Heart right ventricle (tissue), 16 donors: ENCODE results near the gene RHEBL1. TPM values are rescaled to one million over a fixed set of nuclear protein-coding genes. Genes with fewer than 3 reads are reported as not detected.

ENCODE experiments used
- ATAC-seq, 8 donors: fragments of 200-7000 bp; cut with Tn5 transposase; one replicate each; pipeline ENCODE4 v1.9.1; 2020; ENCODE audit warnings: mild to moderate bottlenecking in 8 of 8, moderate library complexity in 8 of 8, moderate number of reproducible peaks in 1 of 8
- DNase-seq, 2 donors: peaks; one replicate each; pipeline ENCODE4 v3.0.0-alpha.2; 2020
- H3K27ac ChIP-seq, 10 donors: fragments of 200-600 bp; sonication (generic) in 2 of 10; one replicate each; pipeline versions ENCODE4 v1.5.0 to v1.8.0; 2020 to 2022; ENCODE audit warnings: mild to moderate bottlenecking in 3 of 10
- H3K27me3 ChIP-seq, 7 donors: fragments of 200-600 bp; one replicate each; pipeline ENCODE4 v1.8.0; 2021 to 2022; ENCODE audit warnings: mild to moderate bottlenecking in 2 of 7
- H3K36me3 ChIP-seq, 9 donors: fragments of 200-600 bp; sonication (generic) in 1 of 9; one replicate each; pipeline versions ENCODE4 v1.5.0 to v1.8.0; 2020 to 2022; ENCODE audit warnings: mild to moderate bottlenecking in 2 of 9
- H3K4me1 ChIP-seq, 9 donors: fragments of 200-600 bp; sonication (generic) in 1 of 9; one replicate each; pipeline versions ENCODE4 v1.5.0 to v1.8.0; 2020 to 2022; ENCODE audit warnings: mild to moderate bottlenecking in 4 of 9
- H3K4me3 ChIP-seq, 10 donors: fragments of 200-600 bp; sonication (generic) in 2 of 10; one replicate each; pipeline versions ENCODE4 v1.5.0 to v1.8.0; 2020 to 2022; ENCODE audit warnings: mild to moderate bottlenecking in 7 of 10, moderate library complexity in 2 of 10
- H3K9me3 ChIP-seq, 11 donors: fragments of 200-600 bp in 10 of 11; sonication (generic) in 2 of 11; one replicate each; pipeline versions ENCODE4 v1.5.0 to v1.8.0; 2013 to 2022; ENCODE audit warnings: mild to moderate bottlenecking in 2 of 11, control low read depth in 1 of 11, moderate library complexity in 1 of 11
- WGBS, 2 donors: extraction: QIAGEN DNeasy Blood & Tissue Kit; methylation state at CpG; one replicate each; pipeline ENCODE4 v1.1.7; 2013; ENCODE audit warnings: inconsistent platforms in 1 of 2; 5-methylcytosine and 5-hydroxymethylcytosine counted together
- intact Hi-C, 10 donors: fragments of 100-400 bp; cut with DNase I; formaldehyde crosslinking; loops; one replicate each; pipeline versions ENCODE4 v1.11.1 to v1.14.2; 2022
- polyA plus RNA-seq, 2 donors: library from polyadenylated mRNA; stranded (reverse); fragments of 200-250 nt; gene quantifications; one replicate each; pipeline ENCODE4 v1.2.3, GENCODE V29; 2013
- total RNA-seq, 10 donors: library from RNA; stranded (reverse); fragmentation: NEBNext Ultra II Directional in 3 of 10; extraction: Animal tissue kit (Norgen Biotek cat#: 25700) in 3 of 10; gene quantifications; one replicate each; pipeline versions ENCODE4 v1.2.1 to v1.2.4, GENCODE V29; 2021 to 2023
- TF ChIP-seq, protein P1 (sequence below), 9 donors: fragments of 200-600 bp; sonication (generic) in 2 of 9; IDR thresholded peaks; one replicate each; pipeline versions ENCODE4 v1.5.0 to v1.8.0; 2021 to 2022; ENCODE audit warnings: antibody characterized with exemption in 9 of 9, mild to moderate bottlenecking in 5 of 9, moderate library complexity in 1 of 9
- donor health status: Arrhythmogenic right ventricular cardiomyopathy.
- donor health status: ischemic (EF 13 %, LVEDD 7.1; RV severe dilation, severe dysfunction).
- donor health status: healthy with polysubstance abuse.
- donor health status: DM: no; HTN: yes; CAD: no.
- donor health status: DM: no; HTN: no; CAD: no.
- donor health status: ischemic (EF 25% LVEDD 6.9; RV normal size, moderate dysfunction).
- donor health status: ischemic (EF 25% LVEDD 5.7; RV mildly dilated, moderate dysfunction).
- donor health status: healthy.
- donor health status: DM: yes; HTN: yes; CAD: no.
- donor health status: Ischemic cardiomyopathy.
- donor health status: ischemic (EF 35%, LVEDD 5.7; RV mildly dilated, moderate dysfunction).
- donor health status: nonischemic (EF 11% LVEDD 7.7; RV severe dilation, severe dysfunction).
- donor health status: DM: yes; HTN: yes; CAD: no.
- donor health status: PGD.
- donor health status: ischemic (EF 29% LVEDD 5.4; RV normal size, mild dysfunction).
- donor health status: nonischemic (EF 23%, LVEDD 6.1; RV moderate dilation, normal function).

RHEBL1 gene
- total and polyA plus RNA-seq, 12 donors: 0.23 to 1.9 (median 0.45) TPM; not detected in 2

DNA sequence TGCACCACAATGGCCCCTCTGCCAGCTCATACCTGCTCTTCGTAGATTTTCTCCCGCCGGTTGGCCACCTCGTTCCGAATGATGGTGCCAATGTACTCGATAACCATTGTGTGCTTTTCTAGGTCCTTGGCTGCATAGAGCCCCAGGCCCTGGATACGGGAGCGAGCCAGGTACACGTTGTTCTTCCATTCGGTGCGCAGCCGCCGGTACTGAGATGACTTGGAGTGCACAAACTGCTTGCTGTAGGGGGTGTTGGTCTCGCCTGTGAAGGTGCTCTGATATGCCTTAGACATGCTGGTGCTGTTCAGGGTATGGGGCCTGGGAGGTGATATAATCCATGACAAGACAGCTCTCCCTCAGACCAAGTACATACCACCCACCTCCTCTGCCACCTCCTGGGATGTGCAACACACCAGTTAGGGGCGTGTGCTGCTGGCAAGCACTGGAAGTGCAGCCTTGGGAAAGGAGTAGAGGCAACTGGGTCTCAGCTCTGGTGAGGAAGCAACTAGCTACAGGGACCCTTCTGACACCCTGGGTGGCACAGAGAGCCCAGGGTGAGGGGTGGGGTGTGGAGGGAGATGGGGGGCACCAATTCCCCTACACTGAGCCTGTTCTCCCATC, 47.1 kb downstream of the RHEBL1 start:
- intact Hi-C loops: loop anchor here in 2 of 10 donors (5.0 kb wide), 1 partner anchor 35 kb away; no protein-coding TSS in a partner anchor
- Histone ChIP-seq H3K27ac (no peak overlapping the region), H3K9me3 (no peaks in the 10 kb centered on the region), H3K36me3 (peaks cover 0 to 77% (median 58%) of the 10 kb centered on the region in 9 donors), H3K4me1 (peaks cover 0 to 19% (median 10%) of the 10 kb centered on the region in 9 donors), H3K27me3 (no peaks in the 10 kb centered on the region), H3K4me3 (no peak overlapping the region)
- 92 to 93% methylated on average over 15 of the region's 15 CpGs for WGBS, 2 donors
- DNase-seq: no peak
- TF ChIP-seq, protein P1, sequence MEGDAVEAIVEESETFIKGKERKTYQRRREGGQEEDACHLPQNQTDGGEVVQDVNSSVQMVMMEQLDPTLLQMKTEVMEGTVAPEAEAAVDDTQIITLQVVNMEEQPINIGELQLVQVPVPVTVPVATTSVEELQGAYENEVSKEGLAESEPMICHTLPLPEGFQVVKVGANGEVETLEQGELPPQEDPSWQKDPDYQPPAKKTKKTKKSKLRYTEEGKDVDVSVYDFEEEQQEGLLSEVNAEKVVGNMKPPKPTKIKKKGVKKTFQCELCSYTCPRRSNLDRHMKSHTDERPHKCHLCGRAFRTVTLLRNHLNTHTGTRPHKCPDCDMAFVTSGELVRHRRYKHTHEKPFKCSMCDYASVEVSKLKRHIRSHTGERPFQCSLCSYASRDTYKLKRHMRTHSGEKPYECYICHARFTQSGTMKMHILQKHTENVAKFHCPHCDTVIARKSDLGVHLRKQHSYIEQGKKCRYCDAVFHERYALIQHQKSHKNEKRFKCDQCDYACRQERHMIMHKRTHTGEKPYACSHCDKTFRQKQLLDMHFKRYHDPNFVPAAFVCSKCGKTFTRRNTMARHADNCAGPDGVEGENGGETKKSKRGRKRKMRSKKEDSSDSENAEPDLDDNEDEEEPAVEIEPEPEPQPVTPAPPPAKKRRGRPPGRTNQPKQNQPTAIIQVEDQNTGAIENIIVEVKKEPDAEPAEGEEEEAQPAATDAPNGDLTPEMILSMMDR (IDR thresholded peaks at IDR 0.05): no peak
- ATAC-seq: no peak

DNA sequence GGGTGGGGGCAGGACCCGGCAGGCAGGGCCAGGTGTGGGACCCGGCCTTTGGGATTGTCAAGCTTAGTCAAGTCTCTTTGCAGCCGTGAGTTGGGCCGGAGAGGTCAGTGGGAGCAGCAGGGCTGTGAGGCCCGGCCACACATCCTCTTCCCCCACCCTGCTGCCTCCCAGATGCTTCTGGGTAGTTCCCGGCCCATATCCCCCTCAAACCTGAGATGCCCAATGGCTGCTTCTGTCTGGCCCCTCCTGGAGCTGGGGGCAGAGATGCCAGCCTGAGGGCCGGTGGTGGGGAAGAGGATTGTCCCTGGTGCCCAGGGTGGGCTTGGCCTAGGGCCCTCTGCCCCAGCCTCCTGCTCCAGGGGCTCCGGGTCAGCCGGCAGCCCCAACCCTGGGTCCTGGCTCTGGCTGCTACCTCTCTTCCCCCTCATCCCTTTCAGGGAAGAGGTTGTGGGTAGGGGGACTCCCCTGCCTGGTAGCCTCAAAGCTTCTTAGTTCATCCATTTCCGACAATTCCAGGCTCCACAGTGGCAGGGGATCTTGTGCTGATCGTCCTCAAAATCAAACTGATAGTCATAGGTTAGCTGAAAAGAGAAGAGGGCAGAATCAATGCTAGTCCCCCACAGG, 48.4 kb downstream of the RHEBL1 start:
- Histone ChIP-seq H3K36me3 (peaks cover 0 to 64% (median 46%) of the 10 kb centered on the region in 9 donors), H3K4me3 (no peak overlapping the region), H3K27me3 (no peaks in the 10 kb centered on the region), H3K4me1 (peaks cover 0 to 32% (median 23%) of the 10 kb centered on the region in 9 donors), H3K9me3 (no peaks in the 10 kb centered on the region), H3K27ac (no peak overlapping the region)
- TF ChIP-seq, protein P1 (IDR thresholded peaks at IDR 0.05): no peak
- no peak for ATAC-seq
- intact Hi-C loops: loop anchor here in 2 of 10 donors (5.0 kb wide), 1 partner anchor 36 kb away; no protein-coding TSS in a partner anchor
- DNase-seq: no peak
- 81 to 88% methylated on average over 11 of the region's 11 CpGs for WGBS, 2 donors

- Histone ChIP-seq H3K27me3 (no peaks in the 10 kb centered on the region), H3K9me3 (no peaks in the 10 kb centered on the region), H3K4me1 (peaks cover 0 to 38% (median 23%) of the 10 kb centered on the region in 9 donors), H3K27ac (peak overlapping the region in 3 of 10 donors; percentile 96 to 99 (median 97)), H3K36me3 (peaks cover 0 to 60% (median 36%) of the 10 kb centered on the region in 9 donors), H3K4me3 (no peak overlapping the region)
- ATAC-seq (no peak), DNase-seq (no peak)
- intact Hi-C loops: loop anchor here in 3 of 10 donors (1.0 to 5.0 kb wide), 2 partner anchors 37 to 38 kb away; no protein-coding TSS in a partner anchor
- TF ChIP-seq, protein P1 (IDR thresholded peaks at IDR 0.05): no peak
- 89% methylated on average over 6 of the region's 6 CpGs for WGBS, 2 donors
These were observed 49.3 kb downstream of the RHEBL1 start for GRCh38 chr12:49020441-49020840.

- 72% methylated on average over 10 of the region's 10 CpGs for WGBS, 2 donors
- no peak for DNase-seq
- Histone ChIP-seq H3K4me1 (peaks cover 0 to 45% (median 26%) of the 10 kb centered on the region in 9 donors), H3K36me3 (peaks cover 0 to 52% (median 29%) of the 10 kb centered on the region in 9 donors), H3K4me3 (peak overlapping the region in 6 of 10 donors; percentile 74 to 87 (median 84)), H3K27me3 (no peaks in the 10 kb centered on the region), H3K27ac (peak overlapping the region; percentile 78 to 99 (median 96)), H3K9me3 (no peaks in the 10 kb centered on the region)
- no peak for ATAC-seq
- TF ChIP-seq, protein P1 (IDR thresholded peaks at IDR 0.05): peak in 2 of 9 donors; percentile 7 to 39
- intact Hi-C loops: loop anchor here in 4 of 10 donors (1.0 to 5.0 kb wide), 3 partner anchors 37 to 39 kb away; no protein-coding TSS in a partner anchor
These were observed 50.1 kb downstream of the RHEBL1 start for GRCh38 chr12:49019443-49020324.
